Left cardiac atrium (tissue), 4 donors: ENCODE measurements around the gene SESN1. TPM values are rescaled to one million over a fixed set of nuclear protein-coding genes. Genes with fewer than 3 reads are reported as not detected.

Source experiments
- ATAC-seq, 2 donors: fragments of 200-7000 bp; cut with Tn5 transposase; one replicate each; pipeline ENCODE4 v1.9.1; 2020; ENCODE audit warnings: mild to moderate bottlenecking in 2 of 2, moderate library complexity in 2 of 2
- DNase-seq: peaks from one replicate; pipeline ENCODE4 v3.0.0-alpha.2; 2020
- intact Hi-C, 2 donors: fragments of 100-400 bp; cut with DNase I; formaldehyde crosslinking; loops; one replicate each; pipeline versions ENCODE4 v1.14.1 to v1.15.1; 2022 to 2023
- total RNA-seq, 2 donors: library from RNA; stranded (reverse); fragmentation: NEBNext Ultra II Directional; extraction: Animal tissue kit (Norgen Biotek cat#: 25700); gene quantifications; one replicate each; pipeline ENCODE4 v1.2.1, GENCODE V29; 2021
- donor health status: DM: no; HTN: yes; CAD: no.
- donor health status: DM: no; HTN: yes; CAD: no; lungs with severe emphysema.
- donor health status: DM: yes; HTN: yes; CAD: no.
- donor health status: Dilated cardiomyopathy.

Gene SESN1
- total RNA-seq, 2 donors from 2014 or later, result 22.4 to 54.0 TPM

DNA sequence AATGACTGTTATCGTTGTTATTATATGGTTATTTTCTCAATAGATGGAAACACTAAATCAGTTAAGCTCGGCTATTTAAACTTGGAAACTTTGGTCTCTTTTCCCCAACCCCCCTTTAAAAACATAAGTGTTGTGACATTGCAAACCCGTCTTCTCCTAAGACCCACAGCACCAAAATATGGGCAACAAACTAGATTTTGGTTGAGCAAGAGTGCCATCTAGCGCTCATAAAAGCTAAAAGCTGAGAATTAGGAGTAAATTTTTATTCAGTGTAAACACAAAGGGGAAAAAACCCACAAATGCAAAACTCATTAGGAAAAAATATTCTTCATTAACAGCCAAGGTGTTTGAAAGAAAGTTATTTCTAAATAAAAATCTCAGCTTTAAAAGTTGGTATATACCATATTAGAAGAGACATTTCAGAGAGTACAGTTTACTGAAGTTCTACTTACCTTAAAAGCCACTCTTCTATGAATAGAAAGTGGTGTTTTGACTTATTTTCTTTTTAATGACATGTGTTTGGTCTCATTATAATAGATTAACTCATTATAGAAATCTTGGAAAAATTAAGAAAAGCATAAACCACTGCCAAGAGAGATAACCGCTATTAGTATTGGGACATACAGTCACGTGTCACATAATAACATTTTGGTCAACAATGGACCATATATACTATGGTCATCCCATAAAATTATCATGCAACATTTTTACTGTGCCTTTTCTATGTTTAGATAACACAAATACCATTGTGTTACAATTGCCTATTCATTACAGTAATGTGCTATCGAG lies 21.1 kb downstream of the SESN1 start:
- intact Hi-C loops, result loop anchor here in 1 of 2 donors (2.0 to 10.0 kb wide), 4 partner anchors 69 to 531 kb away; no protein-coding TSS in a partner anchor
- ATAC-seq (peak; percentile 62 to 71), DNase-seq (no peak)

DNA sequence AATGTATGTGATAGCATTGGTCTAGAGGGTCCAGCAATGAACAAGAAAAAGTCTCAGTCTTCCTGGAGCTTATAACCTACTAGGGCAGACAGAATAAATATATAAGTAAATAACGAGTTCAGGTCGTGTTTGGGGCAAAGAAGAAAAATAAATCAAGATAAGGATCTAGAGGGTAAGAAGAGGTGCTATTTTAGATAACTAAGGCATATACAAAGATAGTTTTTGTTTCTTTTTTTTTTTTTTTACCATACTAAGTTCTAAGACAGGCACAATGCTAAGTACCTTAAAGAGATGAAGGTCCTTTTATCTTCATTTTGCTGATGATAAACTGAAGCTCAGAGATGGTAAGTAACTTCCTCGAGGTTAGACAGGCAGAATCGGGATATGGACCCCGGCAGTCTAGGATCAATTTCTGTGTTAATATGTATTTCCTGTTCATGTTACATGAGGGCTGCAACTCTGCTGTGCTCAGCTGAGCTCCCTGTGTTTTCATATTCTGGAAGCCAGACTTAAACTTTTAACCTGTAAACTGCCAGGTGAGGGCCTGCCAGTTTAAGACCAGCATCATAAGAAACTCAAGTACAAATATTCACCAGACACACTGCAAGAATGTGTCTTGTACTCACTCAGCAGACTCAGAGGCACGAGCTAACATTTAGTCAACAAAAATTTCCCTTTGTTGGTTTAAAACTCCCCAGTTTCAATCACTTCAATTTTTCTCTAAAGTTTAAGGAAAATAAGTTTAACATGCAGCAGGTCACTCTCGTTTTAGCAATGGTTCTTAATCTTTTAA lies 23.3 kb downstream of the SESN1 start:
- ATAC-seq (no peak), DNase-seq (no peak)
- intact Hi-C loops, result loop anchor here in 1 of 2 donors (5.0 to 10.0 kb wide), 3 partner anchors 67 to 234 kb away; no protein-coding TSS in a partner anchor

DNA sequence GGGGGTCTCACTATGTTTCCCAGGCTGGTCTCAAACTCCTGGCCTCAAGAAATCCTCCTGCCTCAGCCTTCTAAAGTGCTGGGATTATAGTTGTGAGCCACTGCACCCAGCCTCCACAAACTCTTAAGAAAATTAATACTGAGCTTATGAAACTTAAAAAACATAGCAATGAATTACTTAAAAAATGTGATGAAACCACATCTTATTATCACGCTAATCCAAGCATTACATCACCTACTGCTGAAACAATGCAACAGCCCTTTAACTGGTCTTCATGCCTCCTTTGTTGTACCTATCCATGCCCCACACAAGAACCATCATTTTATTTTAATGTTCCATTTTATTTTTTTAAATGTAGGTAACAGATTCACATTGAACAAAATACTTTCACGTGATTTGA lies 24.9 kb downstream of the SESN1 start:
- intact Hi-C loops, result loop anchor here in 1 of 2 donors (5.0 to 10.0 kb wide), 3 partner anchors 65 to 232 kb away; no protein-coding TSS in a partner anchor
- DNase-seq (no peak), ATAC-seq (no peak)

GRCh38 chr6:109062767-109063352 lies 31.8 kb downstream of the SESN1 start:
- intact Hi-C loops, result no loop called here
- DNase-seq (no peak), ATAC-seq (peak in 1 of 2 donors; percentile 17)

DNA sequence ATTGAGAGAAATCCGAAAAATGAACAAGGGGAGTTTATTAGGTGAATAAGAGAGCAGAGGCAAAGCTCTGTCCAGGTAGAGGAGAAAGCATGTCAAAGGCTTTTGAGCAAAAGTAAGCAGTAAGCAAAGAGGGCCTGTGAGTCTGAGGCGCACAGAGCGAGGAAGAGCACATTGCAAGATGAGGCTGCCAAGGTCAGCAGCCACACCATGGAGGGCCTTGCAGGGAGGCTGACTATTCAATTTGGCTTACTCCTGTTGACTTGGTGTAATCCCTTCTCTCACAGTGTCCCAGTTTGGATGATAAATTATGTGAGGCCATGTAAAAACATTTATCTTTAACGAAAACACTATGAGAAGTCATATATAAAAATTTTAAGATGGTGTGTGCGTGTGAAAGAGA lies 32.4 kb downstream of the SESN1 start:
- no peak for DNase-seq
- intact Hi-C loops, result no loop called here
- peak in 1 of 2 donors; percentile 19 for ATAC-seq

DNA sequence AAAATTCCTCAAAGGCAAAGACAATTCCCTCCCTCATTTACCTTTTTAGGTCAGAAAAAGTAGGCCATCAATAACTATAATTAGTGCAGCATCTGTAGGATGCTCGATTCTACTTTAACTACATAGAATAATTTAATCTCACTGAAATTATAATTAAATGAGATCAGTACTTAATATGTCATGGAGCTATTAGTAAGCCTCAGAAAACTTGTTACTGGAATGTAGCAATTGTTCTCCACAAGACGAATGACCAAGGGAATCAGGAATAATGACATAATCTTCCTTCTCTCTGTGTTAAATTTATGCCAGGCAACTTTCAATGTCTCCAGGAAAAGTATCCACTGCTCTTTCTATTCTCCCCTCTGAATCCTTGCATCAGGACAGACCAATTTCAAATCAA lies 34.1 kb downstream of the SESN1 start:
- no peak for ATAC-seq
- DNase-seq, result no peak
- intact Hi-C loops, result no loop called here

GRCh38 chr6:109059571-109060021 lies 35.0 kb downstream of the SESN1 start:
- intact Hi-C loops, result no loop called here
- no peak for DNase-seq
- ATAC-seq, result peak; percentile 52 to 84

DNA sequence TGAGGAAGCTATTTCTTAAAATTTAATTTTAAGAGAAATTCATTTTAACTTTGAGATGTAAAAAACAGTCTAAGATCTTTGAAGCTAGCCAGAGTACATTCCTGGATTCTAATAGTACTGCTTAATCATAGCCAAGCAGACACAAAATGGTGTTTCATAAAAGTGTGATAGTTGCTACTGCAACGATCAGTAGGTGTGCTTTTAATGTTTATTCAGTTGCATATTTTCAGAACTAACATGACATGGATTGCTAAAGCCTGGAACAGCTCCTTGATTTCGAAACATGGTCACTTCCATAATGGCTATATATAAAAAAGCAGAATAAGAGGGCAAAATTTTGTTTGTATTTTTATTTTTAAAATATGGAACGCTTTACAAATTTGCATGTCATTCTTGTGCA lies 35.5 kb downstream of the SESN1 start:
- no peak for DNase-seq
- intact Hi-C loops, result no loop called here
- ATAC-seq, result peak in 1 of 2 donors; percentile 54

DNA sequence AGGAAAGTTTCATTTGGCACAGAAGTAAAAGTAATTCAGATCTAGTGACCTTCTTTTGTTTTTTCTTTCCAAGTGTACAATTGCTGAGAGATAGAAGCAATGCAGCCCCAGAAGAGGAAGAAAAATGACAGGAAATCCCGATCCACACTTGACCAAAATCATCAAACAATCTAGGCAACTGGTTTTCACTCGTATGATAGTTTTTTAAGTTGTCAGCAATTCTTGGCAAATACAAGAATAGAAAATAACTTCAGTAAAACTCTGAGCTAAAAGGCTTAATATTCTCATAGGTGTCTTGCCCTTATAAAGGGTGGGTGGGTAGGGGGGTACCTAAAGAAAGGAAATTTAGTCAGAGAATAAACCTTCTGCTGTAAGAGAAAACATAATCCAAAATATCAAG lies 36.0 kb downstream of the SESN1 start:
- intact Hi-C loops, result no loop called here
- ATAC-seq (no peak), DNase-seq (no peak)

GRCh38 chr6:109056661-109057060 lies 38.0 kb downstream of the SESN1 start:
- intact Hi-C loops, result no loop called here
- no peak for DNase-seq
- peak in 1 of 2 donors; percentile 8 for ATAC-seq

DNA sequence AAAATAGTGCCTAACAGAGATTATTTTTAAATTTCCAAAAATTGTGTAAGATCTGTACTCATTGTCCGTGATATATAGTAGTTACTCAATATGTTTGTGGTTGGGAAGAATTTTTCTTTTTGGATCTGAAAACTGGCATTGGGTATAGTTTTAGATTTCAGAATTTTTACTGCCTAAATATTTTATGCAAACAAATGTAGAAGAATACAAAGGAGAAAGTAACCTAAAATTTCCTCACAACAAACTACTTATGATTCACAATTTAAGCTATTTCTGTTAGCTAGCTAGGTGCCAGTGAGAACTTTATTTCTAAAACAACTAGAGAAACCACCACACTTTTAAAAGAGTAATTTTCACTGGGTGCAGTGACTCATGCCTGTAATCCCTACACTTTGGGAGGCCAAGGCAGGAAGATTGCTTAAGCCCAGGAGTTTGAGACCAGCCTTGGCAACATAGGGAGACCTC lies 38.8 kb downstream of the SESN1 start:
- ATAC-seq, result peak in 1 of 2 donors; percentile 21
- intact Hi-C loops, result no loop called here
- no peak for DNase-seq

- ATAC-seq, result no peak
- intact Hi-C loops, result no loop called here
These were observed 41.3 kb downstream of the SESN1 start for GRCh38 chr6:109053336-109053735.

GRCh38 chr6:109052852-109053251 lies 41.8 kb downstream of the SESN1 start:
- intact Hi-C loops, result no loop called here
- ATAC-seq, result no peak
- no peak for DNase-seq

More at GRCh38 chr6:109053336-109053735, 41.3 kb downstream of the SESN1 start:
- no peak for DNase-seq

- intact Hi-C loops, result no loop called here
- ATAC-seq (no peak), DNase-seq (no peak)
These were observed 42.5 kb downstream of the SESN1 start for GRCh38 chr6:109052018-109052651.

- no peak for ATAC-seq
- intact Hi-C loops, result no loop called here
- no peak for DNase-seq
These were observed 43.2 kb downstream of the SESN1 start for GRCh38 chr6:109051301-109052017.

GRCh38 chr6:109050447-109051102 lies 44.1 kb downstream of the SESN1 start:
- DNase-seq, result no peak
- no peak for ATAC-seq
- intact Hi-C loops, result no loop called here

DNA sequence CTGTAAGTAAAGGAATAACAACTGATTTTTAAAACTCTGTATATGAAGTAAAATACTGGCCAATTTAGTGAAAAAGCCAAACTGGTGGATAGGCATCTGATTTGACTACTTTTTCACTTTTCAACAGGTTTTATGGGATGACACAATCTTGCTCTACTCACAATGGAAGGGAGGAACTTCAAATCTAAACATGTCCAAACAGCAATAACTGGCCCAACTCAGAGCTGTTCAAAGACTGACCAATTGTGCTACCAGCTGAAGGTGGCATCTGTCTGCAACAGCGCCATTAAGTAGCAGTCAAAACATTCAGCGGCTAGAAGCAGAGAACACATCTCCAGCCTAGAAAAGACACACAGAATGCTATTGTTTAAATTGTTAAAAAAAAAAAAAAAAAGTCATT lies 44.6 kb downstream of the SESN1 start:
- no peak for ATAC-seq
- DNase-seq, result no peak
- intact Hi-C loops, result no loop called here
